ENCODE measurements around the gene TSPAN14. TPM values are rescaled to one million over a fixed set of nuclear protein-coding genes. Genes with fewer than 3 reads are reported as not detected.

The TSPAN14 gene
- polyA plus RNA-seq, 3 donors = 123 to 160 (median 146) TPM

- H3K4me2 ChIP-seq (replicated peaks; ENCODE audit: extremely low read depth, low read length, poor library complexity, severe bottlenecking) = no peak overlapping the region
- peaks cover 67 to 84% of the 10 kb centered on the region in 2 donors for H3K36me3 ChIP-seq (replicated peaks in 1 of 2; ENCODE audit: control insufficient read depth in 1 of 2, insufficient read depth in 2 of 2, low read length in 2 of 2)
- H3K79me2 ChIP-seq (ENCODE audit: insufficient read depth, low read length) = peaks cover 82% of the 10 kb centered on the region
- no peak overlapping the region for H3K4me3 Mint-ChIP-seq
- H2AFZ ChIP-seq (ENCODE audit: insufficient read depth, low read depth, low read length, poor library complexity, severe bottlenecking) = no peak overlapping the region
- H3K27me3 Mint-ChIP-seq (ENCODE audit: low read depth in 3 of 3) = no peaks in the 10 kb centered on the region
- peaks cover 19 to 20% of the 10 kb centered on the region in 2 donors for H3K4me1 ChIP-seq (ENCODE audit: control insufficient read depth in 1 of 2, insufficient read depth in 2 of 2, low read length in 2 of 2)
- H3K4me3 ChIP-seq (replicated peaks in 1 of 3; ENCODE audit: low read depth in 2 of 3, low read length in 3 of 3) = no peak overlapping the region
- peak overlapping the region in 1 of 2 donors; percentile 52 for H3K27ac ChIP-seq (ENCODE audit: low read depth in 1 of 2, low read length in 2 of 2)
- H3K9me3 ChIP-seq (replicated peaks in 1 of 2; ENCODE audit: control insufficient read depth in 1 of 2, insufficient read depth in 1 of 2, low read length in 2 of 2) = no peaks in the 10 kb centered on the region
- H3K27me3 ChIP-seq (ENCODE audit: control insufficient read depth in 2 of 2, insufficient read depth in 2 of 2, low read length in 2 of 2) = no peaks in the 10 kb centered on the region
- no peaks in the 10 kb centered on the region for H3K9me3 Mint-ChIP-seq
- H4K20me1 ChIP-seq (ENCODE audit: insufficient read depth, low read length) = peaks cover 100% of the 10 kb centered on the region
- DNase-seq = no peak
- TF ChIP-seq CTCF (IDR thresholded peaks at IDR 0.05) = no peak
- H3K9ac ChIP-seq (ENCODE audit: insufficient read depth, low read length, poor library complexity, severe bottlenecking) = no peak overlapping the region
- peaks cover 33% of the 10 kb centered on the region for H3K4me1 Mint-ChIP-seq
- peaks cover 76 to 88% of the 10 kb centered on the region in 2 donors for H3K36me3 Mint-ChIP-seq
- intact Hi-C loops (cut with micrococcal nuclease) = loop anchor here in 1 of 2 donors (5.0 kb wide), 1 partner anchor 122 kb away; no protein-coding TSS in a partner anchor
- WGBS (ENCODE audit: insufficient coverage) = 97% methylated on average over 8 of the region's 8 CpGs
- H3K27ac Mint-ChIP-seq = peak overlapping the region in 5 of 7 donors; percentile 26 to 76 (median 64)
These were observed 54.9 kb downstream of the TSPAN14 start for GRCh38 chr10:80509108-80509402.

GRCh38 chr10:80509403-80510161 lies 55.5 kb downstream of the TSPAN14 start:
- 78% methylated on average over 18 of the region's 18 CpGs for WGBS (ENCODE audit: insufficient coverage)
- Histone ChIP-seq H3K36me3 (replicated peaks in 1 of 2; ENCODE audit: control insufficient read depth in 1 of 2, insufficient read depth in 2 of 2, low read length in 2 of 2) (peaks cover 72 to 89% of the 10 kb centered on the region in 2 donors), H3K4me2 (replicated peaks; ENCODE audit: extremely low read depth, low read length, poor library complexity, severe bottlenecking) (no peak overlapping the region), H2AFZ (ENCODE audit: insufficient read depth, low read depth, low read length, poor library complexity, severe bottlenecking) (no peak overlapping the region), H4K20me1 (ENCODE audit: insufficient read depth, low read length) (peaks cover 100% of the 10 kb centered on the region), H3K9me3 (replicated peaks in 1 of 2; ENCODE audit: control insufficient read depth in 1 of 2, insufficient read depth in 1 of 2, low read length in 2 of 2) (no peaks in the 10 kb centered on the region), H3K27me3 (ENCODE audit: control insufficient read depth in 2 of 2, insufficient read depth in 2 of 2, low read length in 2 of 2) (no peaks in the 10 kb centered on the region), H3K27ac (ENCODE audit: low read depth in 1 of 2, low read length in 2 of 2) (peak overlapping the region in 1 of 2 donors; percentile 52), H3K4me1 (ENCODE audit: control insufficient read depth in 1 of 2, insufficient read depth in 2 of 2, low read length in 2 of 2) (peaks cover 13 to 14% of the 10 kb centered on the region in 2 donors), H3K4me3 (replicated peaks in 1 of 3; ENCODE audit: low read depth in 2 of 3, low read length in 3 of 3) (no peak overlapping the region), H3K79me2 (ENCODE audit: insufficient read depth, low read length) (peaks cover 82% of the 10 kb centered on the region), H3K9ac (ENCODE audit: insufficient read depth, low read length, poor library complexity, severe bottlenecking) (no peak overlapping the region)
- DNase-seq = peak in 1 of 3 donors; percentile 49
- H3K4me1 Mint-ChIP-seq = peaks cover 28% of the 10 kb centered on the region
- no peak overlapping the region for H3K4me3 Mint-ChIP-seq
- no peaks in the 10 kb centered on the region for H3K27me3 Mint-ChIP-seq (ENCODE audit: low read depth in 3 of 3)
- no peak for TF ChIP-seq CTCF (IDR thresholded peaks at IDR 0.05)
- H3K9me3 Mint-ChIP-seq = no peaks in the 10 kb centered on the region
- peak overlapping the region; percentile 59 to 85 (median 76) for H3K27ac Mint-ChIP-seq
- intact Hi-C loops (cut with micrococcal nuclease) = loop anchor here in 1 of 2 donors (5.0 kb wide), 1 partner anchor 122 kb away; no protein-coding TSS in a partner anchor
- H3K36me3 Mint-ChIP-seq = peaks cover 81 to 93% of the 10 kb centered on the region in 2 donors

Measured in CD14-positive monocyte (primary cell).